GM21529 (cell line): ENCODE results near the gene HBG1.
A peak's percentile ranks its signal among the peaks of the same experiment; 100 is the strongest.

Source experiments
- ATAC-seq: cut with Tn5 transposase; IDR thresholded peaks from one replicate; pipeline ENCODE4 v1.9.1; 2021; ENCODE audit not compliant: unreplicated experiment

Gene HBG1

GRCh38 chr11:5228124-5228523 is 21.5 kb downstream of the HBG1 start:
- ATAC-seq: no peak

- no peak for ATAC-seq
Observed at GRCh38 chr11:5227681-5228080, 22.0 kb downstream of the HBG1 start.

- ATAC-seq: no peak
Observed at GRCh38 chr11:5226732-5227310, 22.8 kb downstream of the HBG1 start, which contains the start of gene HBB. HBB (minus strand) TSS chr11:5227071; CDS start chr11:5227021, 50 bp downstream.

GRCh38 chr11:5225480-5225871 is 24.2 kb downstream of the HBG1 start:
- ATAC-seq: no peak

GRCh38 chr11:5224538-5225479 is 24.8 kb downstream of the HBG1 start:
- no peak for ATAC-seq

GRCh38 chr11:5223686-5224085 is 26.0 kb downstream of the HBG1 start:
- ATAC-seq: no peak

GRCh38 chr11:5223146-5223545 is 26.5 kb downstream of the HBG1 start:
- ATAC-seq: no peak

- no peak for ATAC-seq
Observed at GRCh38 chr11:5210376-5210885, 39.2 kb downstream of the HBG1 start.

GRCh38 chr11:5204787-5205186 is 44.9 kb downstream of the HBG1 start:
- peak; percentile 69 for ATAC-seq

GRCh38 chr11:5203366-5203765 is 46.3 kb downstream of the HBG1 start:
- no peak for ATAC-seq

GRCh38 chr11:5200582-5200981 is 49.1 kb downstream of the HBG1 start, which contains the start of gene OR51V1:
OR51V1 (minus strand) TSS chr11:5200682; CDS start chr11:5200682, 0 bp downstream.
- no peak for ATAC-seq

GRCh38 chr11:5198285-5198684 is 51.4 kb downstream of the HBG1 start:
- no peak for ATAC-seq
